Psoas muscle (tissue), 8 donors: ENCODE data around the gene CCND1. TPM values are rescaled to one million over a fixed set of nuclear protein-coding genes. Genes with fewer than 3 reads are reported as not detected.

Source experiments
- ATAC-seq, 4 donors: fragments of 200-7000 bp; cut with Tn5 transposase; one replicate each; pipeline ENCODE4 v1.9.1; 2020; ENCODE audit warnings: moderate library complexity in 3 of 4, mild to moderate bottlenecking in 2 of 4
- DNase-seq, 2 donors: peaks; one replicate each; pipeline ENCODE4 v3.0.0-alpha.2; 2020
- H3K27ac ChIP-seq: fragments of 200-600 bp; one replicate; pipeline ENCODE4 v1.8.0; 2022
- H3K27me3 ChIP-seq, 3 donors: fragments of 200-600 bp in 1 of 3; one replicate each; pipeline versions ENCODE4 v1.6.1 to v1.8.0; 2013 to 2022; ENCODE audit warnings: low read length in 2 of 3, mild to moderate bottlenecking in 2 of 3, moderate library complexity in 1 of 3; ENCODE audit not compliant: insufficient read depth in 3 of 3
- H3K36me3 ChIP-seq, 2 donors: fragments of 200-600 bp in 1 of 2; one replicate each; pipeline versions ENCODE4 v1.6.1 to v1.8.0; 2013 to 2022; ENCODE audit warnings: low read depth in 1 of 2, mild to moderate bottlenecking in 1 of 2, moderate library complexity in 1 of 2; ENCODE audit not compliant: insufficient read depth in 1 of 2
- H3K4me1 ChIP-seq: fragments of 200-600 bp; one replicate; pipeline ENCODE4 v1.8.0; 2022
- H3K4me3 ChIP-seq: fragments of 200-600 bp; one replicate; pipeline ENCODE4 v1.8.0; 2022; ENCODE audit warnings: mild to moderate bottlenecking
- H3K9me3 ChIP-seq: fragments of 200-600 bp; one replicate; pipeline ENCODE4 v1.8.0; 2022
- WGBS, 3 donors: extraction: QIAGEN DNeasy Blood & Tissue Kit; methylation state at CpG; one replicate each; pipeline versions ENCODE4 v1.1.6 to v1.1.7; 2013; 5-methylcytosine and 5-hydroxymethylcytosine counted together
- intact Hi-C, 2 donors: fragments of 100-400 bp; cut with DNase I; formaldehyde crosslinking; loops; one replicate each; pipeline versions ENCODE4 v1.11.0 to v1.14.2; 2022
- polyA plus RNA-seq, 3 donors: library from polyadenylated mRNA; stranded (reverse); fragments of 200-250 nt; gene quantifications; one replicate each; pipeline ENCODE4 v1.2.3, GENCODE V29; 2013
- total RNA-seq, 4 donors: library from RNA; stranded (reverse); fragmentation: NEBNext Ultra II Directional in 2 of 4; extraction: Animal tissue kit (Norgen Biotek cat#: 25700) in 2 of 4; gene quantifications; one replicate each; pipeline versions ENCODE4 v1.2.1 to v1.2.4, GENCODE V29; 2021 to 2023
- TF ChIP-seq, protein P1 (sequence below): fragments of 200-600 bp; IDR thresholded peaks from one replicate; pipeline ENCODE4 v1.8.0; 2022; ENCODE audit warnings: antibody characterized with exemption
- donor health status: healthy with polysubstance abuse.
- donor health status: DM: no; HTN: no; CAD: no; lungs with moderate emphysema.
- donor health status: Bipolar disorder and iron deficiency.
- donor health status: healthy.
- donor health status: DM: yes; HTN: yes; CAD: no.
- donor health status: DM: no; HTN: no; CAD: no.
- donor health status: DM: no; HTN: no; CAD: no.
- donor health status: DM: yes; HTN: yes; CAD: no.

Gene CCND1
- total and polyA plus RNA-seq, 7 donors = 1.8 to 11.3 (median 6.5) TPM

DNA sequence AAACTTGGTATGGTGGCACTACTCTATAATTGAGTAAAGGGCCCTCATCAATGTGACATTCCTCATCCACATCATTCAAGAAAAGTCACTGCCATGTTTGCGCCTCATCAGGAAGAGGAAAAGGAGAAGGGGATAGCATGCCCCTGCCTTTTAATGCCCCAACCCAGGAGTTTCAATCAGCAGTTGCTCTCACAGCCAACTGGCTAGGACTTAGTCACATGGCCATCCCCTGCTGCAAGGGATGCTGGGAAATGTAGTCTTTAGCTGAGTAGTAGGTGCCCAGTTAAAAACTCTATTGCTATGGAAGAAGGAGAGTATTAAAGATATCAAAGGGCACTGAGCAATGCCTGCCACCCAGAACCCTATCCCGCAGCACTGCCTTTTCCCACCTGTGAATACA, 10.9 kb upstream of the CCND1 start:
- no peaks in the 10 kb centered on the region for H3K4me1 ChIP-seq
- ATAC-seq (no peak), DNase-seq (no peak)
- WGBS, 3 donors = 94 to 99% (median 97%) methylated on average over 2 of the region's 2 CpGs
- peaks cover 0 to 17% (median 2%) of the 10 kb centered on the region in 3 donors for H3K27me3 ChIP-seq
- H3K27ac ChIP-seq = no peak overlapping the region
- no peaks in the 10 kb centered on the region for H3K36me3 ChIP-seq
- TF ChIP-seq, protein P1, sequence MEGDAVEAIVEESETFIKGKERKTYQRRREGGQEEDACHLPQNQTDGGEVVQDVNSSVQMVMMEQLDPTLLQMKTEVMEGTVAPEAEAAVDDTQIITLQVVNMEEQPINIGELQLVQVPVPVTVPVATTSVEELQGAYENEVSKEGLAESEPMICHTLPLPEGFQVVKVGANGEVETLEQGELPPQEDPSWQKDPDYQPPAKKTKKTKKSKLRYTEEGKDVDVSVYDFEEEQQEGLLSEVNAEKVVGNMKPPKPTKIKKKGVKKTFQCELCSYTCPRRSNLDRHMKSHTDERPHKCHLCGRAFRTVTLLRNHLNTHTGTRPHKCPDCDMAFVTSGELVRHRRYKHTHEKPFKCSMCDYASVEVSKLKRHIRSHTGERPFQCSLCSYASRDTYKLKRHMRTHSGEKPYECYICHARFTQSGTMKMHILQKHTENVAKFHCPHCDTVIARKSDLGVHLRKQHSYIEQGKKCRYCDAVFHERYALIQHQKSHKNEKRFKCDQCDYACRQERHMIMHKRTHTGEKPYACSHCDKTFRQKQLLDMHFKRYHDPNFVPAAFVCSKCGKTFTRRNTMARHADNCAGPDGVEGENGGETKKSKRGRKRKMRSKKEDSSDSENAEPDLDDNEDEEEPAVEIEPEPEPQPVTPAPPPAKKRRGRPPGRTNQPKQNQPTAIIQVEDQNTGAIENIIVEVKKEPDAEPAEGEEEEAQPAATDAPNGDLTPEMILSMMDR = no peak
- H3K4me3 ChIP-seq = no peak overlapping the region
- no peaks in the 10 kb centered on the region for H3K9me3 ChIP-seq
- intact Hi-C loops = no loop called here

DNA sequence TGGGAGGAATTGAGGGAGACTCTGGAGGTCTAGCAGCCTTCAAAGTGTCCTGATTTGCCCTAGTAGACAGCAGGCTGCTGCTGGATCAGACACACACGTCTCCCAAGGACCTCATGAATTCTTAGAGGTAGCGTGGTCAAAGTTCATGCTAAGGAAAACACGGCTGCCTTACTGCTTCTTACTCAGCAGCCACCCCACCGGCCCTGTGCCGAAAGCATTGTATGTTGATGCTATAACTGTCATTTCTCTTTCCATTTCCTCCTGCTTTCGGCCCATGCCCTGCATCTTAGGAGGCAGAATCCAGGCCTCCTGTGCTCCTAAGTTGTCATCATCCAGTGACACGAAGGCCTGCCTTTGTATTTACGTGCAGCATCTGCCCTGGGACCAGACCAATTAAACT, 10.5 kb upstream of the CCND1 start:
- no peak overlapping the region for H3K4me3 ChIP-seq
- no peaks in the 10 kb centered on the region for H3K9me3 ChIP-seq
- TF ChIP-seq, protein P1 = no peak
- no peak for DNase-seq
- H3K27ac ChIP-seq = no peak overlapping the region
- 93 to 94% (median 94%) methylated on average over 8 of the region's 8 CpGs for WGBS, 3 donors
- no peak for ATAC-seq
- no peaks in the 10 kb centered on the region for H3K4me1 ChIP-seq
- H3K27me3 ChIP-seq = peaks cover 0 to 21% (median 2%) of the 10 kb centered on the region in 3 donors
- H3K36me3 ChIP-seq = no peaks in the 10 kb centered on the region
- intact Hi-C loops = no loop called here

DNA sequence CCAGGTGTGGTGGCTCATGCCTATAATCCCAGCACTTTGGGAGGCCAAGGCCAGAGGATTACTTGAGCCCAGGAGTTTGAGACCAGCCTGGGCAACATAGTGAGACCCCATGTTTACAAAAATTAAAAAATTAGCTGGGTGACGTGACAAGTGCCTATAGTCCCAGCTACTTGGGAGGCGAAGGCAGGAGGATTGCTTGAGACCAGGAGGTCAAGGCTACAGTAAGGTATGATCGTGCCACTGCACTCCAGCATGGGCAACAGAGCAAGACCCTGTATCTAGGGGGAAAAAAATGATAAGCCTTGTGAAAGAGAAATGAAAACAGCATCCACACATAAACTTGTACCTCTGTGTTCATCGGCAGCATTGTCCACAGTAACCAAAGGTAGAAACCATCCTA, 8.1 kb upstream of the CCND1 start:
- no peak for DNase-seq
- peaks cover 0 to 42% (median 11%) of the 10 kb centered on the region in 3 donors for H3K27me3 ChIP-seq
- no peak overlapping the region for H3K4me3 ChIP-seq
- no peaks in the 10 kb centered on the region for H3K36me3 ChIP-seq
- no peak for ATAC-seq
- 95 to 97% (median 96%) methylated on average over 4 of the region's 4 CpGs for WGBS, 3 donors
- intact Hi-C loops = no loop called here
- H3K4me1 ChIP-seq = peaks cover 14% of the 10 kb centered on the region
- TF ChIP-seq, protein P1 = no peak
- no peaks in the 10 kb centered on the region for H3K9me3 ChIP-seq
- no peak overlapping the region for H3K27ac ChIP-seq

DNA sequence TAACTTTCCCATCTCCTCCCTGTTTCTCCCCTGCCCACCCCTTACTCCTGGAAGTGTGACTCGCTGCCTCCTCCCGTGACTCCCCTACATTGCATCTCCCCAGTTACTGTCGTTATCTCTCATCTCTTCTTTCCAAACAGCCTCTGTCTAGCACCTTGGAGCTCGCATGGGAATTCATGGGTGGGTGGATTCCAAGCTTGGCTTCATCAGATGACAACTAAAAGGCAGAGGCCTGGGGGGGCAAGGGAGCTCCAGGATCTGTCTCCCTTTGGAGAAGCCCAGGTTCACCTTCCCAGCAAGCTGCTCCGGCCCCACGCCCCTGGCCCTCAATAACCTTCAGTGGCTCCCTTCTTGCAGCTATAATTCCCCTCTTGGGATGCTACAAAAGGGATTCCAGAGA, 6.9 kb upstream of the CCND1 start:
- ATAC-seq (no peak), DNase-seq (no peak)
- TF ChIP-seq, protein P1 = no peak
- 86 to 96% (median 90%) methylated on average over 6 of the region's 6 CpGs for WGBS, 3 donors
- peaks cover 22% of the 10 kb centered on the region for H3K4me1 ChIP-seq
- no peak overlapping the region for H3K4me3 ChIP-seq
- intact Hi-C loops = no loop called here
- no peak overlapping the region for H3K27ac ChIP-seq
- no peaks in the 10 kb centered on the region for H3K36me3 ChIP-seq
- H3K27me3 ChIP-seq = peaks cover 0 to 54% (median 14%) of the 10 kb centered on the region in 3 donors
- H3K9me3 ChIP-seq = no peaks in the 10 kb centered on the region

DNA sequence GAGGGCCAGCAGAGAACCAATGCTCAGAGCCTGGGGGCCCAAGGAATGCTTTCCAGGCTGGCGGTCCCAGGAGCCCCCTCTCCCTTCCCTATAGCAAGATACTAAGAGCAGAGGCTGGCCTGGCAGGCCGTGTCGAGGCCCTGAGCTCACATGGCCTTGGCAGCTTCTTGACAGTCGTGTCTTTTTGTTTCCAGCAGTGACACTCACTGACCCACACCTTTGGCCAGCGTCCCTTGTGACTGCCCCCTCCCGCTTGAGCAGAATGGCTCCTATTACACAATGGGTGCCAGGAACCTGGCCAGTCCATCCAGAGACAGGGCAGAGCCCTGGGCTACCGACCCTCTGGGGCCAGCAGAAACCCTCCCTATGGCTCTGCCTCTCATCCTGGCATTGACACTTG, 6.4 kb upstream of the CCND1 start:
- H3K9me3 ChIP-seq = no peaks in the 10 kb centered on the region
- no peak overlapping the region for H3K4me3 ChIP-seq
- ATAC-seq = peak; percentile 49 to 81 (median 64)
- H3K27me3 ChIP-seq = peaks cover 0 to 59% (median 15%) of the 10 kb centered on the region in 3 donors
- H3K4me1 ChIP-seq = peaks cover 22% of the 10 kb centered on the region
- no peaks in the 10 kb centered on the region for H3K36me3 ChIP-seq
- WGBS, 3 donors = 29 to 46% (median 40%) methylated on average over 7 of the region's 7 CpGs
- H3K27ac ChIP-seq = no peak overlapping the region
- no peak for DNase-seq
- TF ChIP-seq, protein P1 = no peak
- intact Hi-C loops = no loop called here
